Endodermal cell (in vitro differentiated cells): ENCODE data around the gene NME7. TPM values are rescaled to one million over a fixed set of nuclear protein-coding genes. Genes with fewer than 3 reads are reported as not detected.
"Not testable (repeated sequence)": the region's sequence is repeated elsewhere in the genome, so short reads cannot be mapped to it uniquely, and the experiment has no call there.

Experiments used
- DNase-seq: peaks from one replicate; pipeline ENCODE4 v3.0.0-alpha.2; 2017
- H3K27ac ChIP-seq: 2 replicates; pipeline ENCODE4 v1.5.1; 2013; ENCODE audit warnings: mild to moderate bottlenecking, low read depth, low read length, moderate library complexity
- H3K27me3 ChIP-seq: 2 replicates; pipeline ENCODE4 v1.6.1; 2013; ENCODE audit warnings: mild to moderate bottlenecking, low read length, moderate library complexity; ENCODE audit not compliant: insufficient read depth, control insufficient read depth, poor library complexity, severe bottlenecking
- H3K36me3 ChIP-seq: 2 replicates; pipeline ENCODE4 v1.7.0; 2013; ENCODE audit warnings: mild to moderate bottlenecking, low read length, moderate library complexity; ENCODE audit not compliant: control insufficient read depth, insufficient read depth
- H3K4me1 ChIP-seq: one replicate; pipeline ENCODE4 v1.7.0; 2013; ENCODE audit warnings: low read length; ENCODE audit not compliant: control insufficient read depth, insufficient read depth
- H3K4me3 ChIP-seq: 2 replicates; pipeline ENCODE4 v1.5.1; 2013; ENCODE audit warnings: mild to moderate bottlenecking, low read length, moderate library complexity
- H3K9ac ChIP-seq: 2 replicates; pipeline ENCODE4 v1.6.1; 2013; ENCODE audit warnings: mild to moderate bottlenecking, low read length, moderate library complexity; ENCODE audit not compliant: poor library complexity, severe bottlenecking; ENCODE audit errors: extremely low read depth
- H3K9me3 ChIP-seq: 2 replicates; pipeline ENCODE4 v1.6.1; 2013; ENCODE audit warnings: mild to moderate bottlenecking, low read length, moderate library complexity; ENCODE audit not compliant: control insufficient read depth
- H3K27ac Mint-ChIP-seq: 2 replicates; pipeline ENCODE4 v1.8.0; 2020; ENCODE audit warnings: mixed read lengths
- H3K27me3 Mint-ChIP-seq: 2 replicates; pipeline ENCODE4 v1.8.0; 2021; ENCODE audit warnings: mild to moderate bottlenecking, mixed read lengths; ENCODE audit not compliant: insufficient read depth
- H3K36me3 Mint-ChIP-seq: 2 replicates; pipeline ENCODE4 v1.8.0; 2020; ENCODE audit warnings: low read depth, mixed read lengths
- H3K4me1 Mint-ChIP-seq: 2 replicates; pipeline ENCODE4 v1.8.0; 2020; ENCODE audit warnings: mixed read lengths
- H3K4me3 Mint-ChIP-seq: 2 replicates; pipeline ENCODE4 v1.8.0; 2020; ENCODE audit warnings: mild to moderate bottlenecking, moderate library complexity, mixed read lengths
- H3K9me3 Mint-ChIP-seq: 2 replicates; pipeline ENCODE4 v1.8.0; 2020; ENCODE audit warnings: mild to moderate bottlenecking, mixed read lengths
- CTCF ChIP-seq: fragments of 200-600 bp; sonication (generic); conservative IDR thresholded peaks from 2 replicates; pipeline ENCODE4 v1.5.0; 2021; ENCODE audit warnings: antibody characterized with exemption, mild to moderate bottlenecking
- WGBS, 2 experiments: methylation state at CpG; one replicate each; pipeline versions ENCODE4 v1.1.5 to v1.1.7; 2013; ENCODE audit warnings: missing lambda C conversion rate in 2 of 2, mixed read lengths in 1 of 2; ENCODE audit not compliant: insufficient coverage in 1 of 2, insufficient read length in 1 of 2; 5-methylcytosine and 5-hydroxymethylcytosine counted together
- total RNA-seq, 2 donors: library from RNA; stranded (reverse); fragmentation: NEBNext Ultra II Directional in 1 of 2; extraction: Animal tissue kit (Norgen Biotek cat#: 25700) in 1 of 2; gene quantifications; 2 replicates in 1 of 2; 3 replicates in 1 of 2; pipeline ENCODE4 v1.2.1, GENCODE V29; 2021

The NME7 gene
- total RNA-seq, 2 donors from 2014 or later: 28.1 to 32.3 TPM

GRCh38 chr1:169180174-169180573 is 187.4 kb downstream of the NME7 start:
- H3K9ac ChIP-seq: no peak overlapping the region
- H3K4me1 ChIP-seq: no peaks in the 10 kb centered on the region
- H3K9me3 ChIP-seq: no peaks in the 10 kb centered on the region
- Mint-ChIP-seq H3K27ac (no peak overlapping the region), H3K27me3 (no peaks in the 10 kb centered on the region), H3K4me3 (no peak overlapping the region), H3K9me3 (no peaks in the 10 kb centered on the region), H3K36me3 (no peaks in the 10 kb centered on the region), H3K4me1 (no peaks in the 10 kb centered on the region)
- 93 to 94% methylated on average over 2 to 3 of the region's 3 CpGs for WGBS, 2 experiments
- TF ChIP-seq CTCF: no peak
- H3K4me3 ChIP-seq: no peak overlapping the region
- no peak overlapping the region for H3K27ac ChIP-seq
- H3K27me3 ChIP-seq: no peaks in the 10 kb centered on the region
- no peaks in the 10 kb centered on the region for H3K36me3 ChIP-seq
- no peak for DNase-seq

- not testable (repeated sequence) for H3K36me3 Mint-ChIP-seq, H3K4me3 Mint-ChIP-seq, H3K4me1 ChIP-seq, H3K9me3 Mint-ChIP-seq, H3K9me3 ChIP-seq, H3K27ac Mint-ChIP-seq, H3K36me3 ChIP-seq, H3K27me3 ChIP-seq, H3K4me1 Mint-ChIP-seq, H3K4me3 ChIP-seq, H3K27me3 Mint-ChIP-seq, H3K9ac ChIP-seq, DNase-seq, H3K27ac ChIP-seq
- WGBS, 2 experiments: 94 to 96% methylated on average over 2 of the region's 3 CpGs
Observed at GRCh38 chr1:169179431-169179830, 188.2 kb downstream of the NME7 start.

- no peaks in the 10 kb centered on the region for H3K9me3 Mint-ChIP-seq
- Histone ChIP-seq H3K9ac (no peak overlapping the region), H3K4me1 (no peaks in the 10 kb centered on the region), H3K27me3 (no peaks in the 10 kb centered on the region), H3K27ac (no peak overlapping the region), H3K36me3 (no peaks in the 10 kb centered on the region), H3K4me3 (no peak overlapping the region), H3K9me3 (no peaks in the 10 kb centered on the region)
- no peak for DNase-seq
- no peaks in the 10 kb centered on the region for H3K4me1 Mint-ChIP-seq
- TF ChIP-seq CTCF: no peak
- H3K27me3 Mint-ChIP-seq: no peaks in the 10 kb centered on the region
- H3K36me3 Mint-ChIP-seq: no peaks in the 10 kb centered on the region
- WGBS, 2 experiments: 86% methylated on average over 2 of the region's 2 CpGs; no CpG with 5 or more reads in 1 of the 2 experiments
- no peak overlapping the region for H3K27ac Mint-ChIP-seq
- H3K4me3 Mint-ChIP-seq: no peak overlapping the region
Observed at GRCh38 chr1:169175461-169175860, 192.1 kb downstream of the NME7 start.

GRCh38 chr1:169163059-169163458 is 204.5 kb downstream of the NME7 start:
- Mint-ChIP-seq H3K36me3 (no peaks in the 10 kb centered on the region), H3K9me3 (no peaks in the 10 kb centered on the region), H3K27ac (no peak overlapping the region), H3K4me3 (no peak overlapping the region), H3K4me1 (no peaks in the 10 kb centered on the region), H3K27me3 (no peaks in the 10 kb centered on the region)
- H3K36me3 ChIP-seq: no peaks in the 10 kb centered on the region
- WGBS, 2 experiments: 85 to 90% methylated on average over 4 to 5 of the region's 5 CpGs
- H3K27me3 ChIP-seq: no peaks in the 10 kb centered on the region
- no peak overlapping the region for H3K4me3 ChIP-seq
- no peak for DNase-seq
- H3K27ac ChIP-seq: no peak overlapping the region
- H3K9ac ChIP-seq: no peak overlapping the region
- no peaks in the 10 kb centered on the region for H3K9me3 ChIP-seq
- H3K4me1 ChIP-seq: no peaks in the 10 kb centered on the region
- TF ChIP-seq CTCF: no peak
